GM13976 (cell line): ENCODE data around the gene MROH8.
A peak's percentile ranks its signal among the peaks of the same experiment; 100 is the strongest.

Experiments
- DNase-seq: peaks from one replicate; pipeline ENCODE4 v3.0.0; 2012; ENCODE audit warnings: low spot score
- CTCF ChIP-seq: IDR thresholded peaks from 2 replicates; pipeline ENCODE4 v1.5.1; 2012; ENCODE audit warnings: borderline replicate concordance, mild to moderate bottlenecking; ENCODE audit not compliant: insufficient read depth; ENCODE audit errors: extremely low read depth, missing control alignments, control extremely low read depth
- in situ Hi-C: fragments of 300-500 bp; cut with MboI; formaldehyde crosslinking; loops from one replicate; pipeline ENCODE4 v1.12.0; 2022; ENCODE audit warnings: low sequenced_read_pairs, mixed read lengths, inconsistent platforms; ENCODE audit not compliant: unreplicated experiment

Gene MROH8

GRCh38 chr20:37207171-37207570 is 27.8 kb upstream of the MROH8 start:
- no peak for TF ChIP-seq CTCF
- in situ Hi-C loops, result no loop called here
- no peak for DNase-seq

DNA sequence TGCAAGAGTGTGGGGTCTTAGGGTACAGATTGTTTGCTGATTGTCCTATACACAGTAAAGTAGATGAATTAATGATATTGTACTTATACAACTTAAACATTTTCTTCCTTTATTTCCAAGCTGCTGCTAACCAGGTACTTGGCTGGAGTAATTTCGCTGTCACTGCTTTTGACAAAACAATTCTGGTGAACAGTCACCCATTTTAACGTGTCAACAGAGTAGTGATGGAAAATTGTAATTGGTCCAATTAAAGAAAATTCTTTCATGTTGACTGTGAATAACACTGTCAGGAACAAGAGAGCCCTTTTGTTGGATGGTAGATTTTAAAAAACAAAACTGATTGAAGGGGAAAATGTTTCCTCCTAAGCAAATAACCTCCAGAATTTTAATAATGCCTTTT is 26.4 kb upstream of the MROH8 start:
- in situ Hi-C loops, result no loop called here
- no peak for TF ChIP-seq CTCF
- no peak for DNase-seq

DNA sequence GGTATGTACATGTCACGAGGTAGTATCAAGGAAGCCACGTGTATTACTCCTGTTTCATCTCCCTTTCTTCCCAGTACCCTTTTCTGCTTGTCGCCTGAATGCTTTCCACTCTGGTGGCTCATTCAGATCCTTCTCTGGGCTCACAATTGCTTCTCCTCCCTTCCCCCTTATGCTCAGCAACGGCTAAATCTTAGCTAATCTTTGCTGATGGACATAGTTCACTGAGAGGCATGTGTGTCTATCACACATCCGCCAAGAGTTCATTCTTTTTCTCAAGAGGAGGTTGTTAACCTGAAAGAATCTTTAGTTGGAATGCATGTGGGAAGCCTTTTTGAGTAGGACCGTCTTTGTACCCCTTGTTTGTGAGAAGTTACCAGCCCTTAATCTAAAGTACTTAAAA is 25.8 kb upstream of the MROH8 start:
- in situ Hi-C loops, result no loop called here
- no peak for TF ChIP-seq CTCF
- DNase-seq, result no peak

- no peak for TF ChIP-seq CTCF
- no peak for DNase-seq
- in situ Hi-C loops, result no loop called here
Measured at GRCh38 chr20:37204056-37204455, 24.7 kb upstream of the MROH8 start.

GRCh38 chr20:37202267-37202943 is 23.1 kb upstream of the MROH8 start:
- in situ Hi-C loops, result no loop called here
- DNase-seq, result peak; percentile 41
- peak; percentile 21 for TF ChIP-seq CTCF

- no peak for TF ChIP-seq CTCF
- DNase-seq, result no peak
- in situ Hi-C loops, result no loop called here
Measured at GRCh38 chr20:37201827-37202162, 22.4 kb upstream of the MROH8 start.

DNA sequence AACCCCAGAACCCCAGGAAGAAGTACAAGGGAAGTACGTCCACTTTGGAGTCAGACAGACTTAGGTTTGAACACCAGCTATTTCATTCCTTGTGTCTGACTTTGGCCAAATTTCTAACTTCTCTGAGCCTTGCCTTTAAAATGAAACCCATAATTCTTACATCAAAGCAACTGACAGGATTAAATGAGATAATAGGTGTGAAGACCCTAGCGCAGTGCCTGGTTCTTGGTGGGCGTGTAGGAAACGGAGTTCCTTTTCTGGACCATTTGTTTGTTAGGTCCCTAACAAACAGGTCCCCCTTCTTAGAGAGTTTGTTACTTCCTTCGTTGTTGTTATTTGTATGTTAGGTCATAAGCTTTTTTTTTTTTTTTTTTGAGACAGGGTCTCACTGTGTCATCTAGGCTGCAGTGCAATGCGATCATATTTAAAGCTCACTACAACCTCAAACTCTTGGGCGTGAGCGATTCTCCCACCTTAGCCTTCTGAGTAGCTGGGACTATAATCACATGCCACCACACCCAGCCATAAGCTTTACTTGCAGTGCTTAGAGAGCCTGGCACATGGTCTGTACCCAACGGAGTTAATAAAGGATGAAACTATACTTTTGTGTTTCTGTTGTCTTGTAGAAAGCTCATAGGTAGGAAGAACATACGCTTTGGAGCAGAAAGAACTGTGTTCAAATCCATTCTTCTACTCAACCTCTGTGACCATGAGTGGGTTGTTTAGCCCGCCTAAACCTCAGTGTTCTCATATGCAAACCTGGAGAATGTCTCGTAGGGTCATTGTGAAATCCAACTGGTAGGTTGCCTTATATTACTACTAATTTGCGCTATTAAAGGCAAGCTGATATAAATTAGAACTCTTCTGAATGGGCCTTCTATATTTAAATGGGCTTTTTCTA is 21.8 kb upstream of the MROH8 start:
- TF ChIP-seq CTCF, result no peak
- DNase-seq, result no peak
- in situ Hi-C loops, result no loop called here
